GM23338 (cell line): ENCODE measurements around the gene SYVN1. TPM values are rescaled to one million over a fixed set of nuclear protein-coding genes. Genes with fewer than 3 reads are reported as not detected.

Experiments used
- ATAC-seq: fragments of 200-7000 bp; cut with Tn5 transposase; 3 replicates; pipeline ENCODE4 v1.9.1; 2020
- DNase-seq: peaks from one replicate; pipeline ENCODE4 v3.0.0-alpha.2; 2015; ENCODE audit warnings: low spot score
- H2AFZ ChIP-seq: fragments of 200-600 bp; sonication (generic); 2 replicates; pipeline ENCODE4 v1.8.0; 2016; ENCODE audit warnings: antibody characterized with exemption, mild to moderate bottlenecking, moderate library complexity
- H3F3A ChIP-seq: fragments of 200-600 bp; sonication (generic); replicated peaks from 2 replicates; pipeline ENCODE4 v1.8.0; 2017; ENCODE audit warnings: antibody characterized with exemption, mixed run types, low read depth
- H3K27ac ChIP-seq: fragments of 200-600 bp; sonication (generic); 2 replicates; pipeline ENCODE4 v1.6.1; 2016; ENCODE audit warnings: low read depth
- H3K27me3 ChIP-seq: fragments of 200-600 bp; sonication (generic); 2 replicates; pipeline ENCODE4 v1.8.0; 2016; ENCODE audit warnings: mild to moderate bottlenecking, mixed run types, moderate library complexity; ENCODE audit not compliant: insufficient read depth
- H3K36me3 ChIP-seq: fragments of 200-600 bp; sonication (generic); 2 replicates; pipeline ENCODE4 v1.8.0; 2016; ENCODE audit warnings: mild to moderate bottlenecking; ENCODE audit not compliant: insufficient read depth
- H3K4me1 ChIP-seq: fragments of 200-600 bp; sonication (generic); 2 replicates; pipeline ENCODE4 v1.8.0; 2016; ENCODE audit warnings: mild to moderate bottlenecking, moderate library complexity; ENCODE audit not compliant: insufficient read depth
- H3K4me2 ChIP-seq: fragments of 200-600 bp; sonication (generic); 2 replicates; pipeline ENCODE4 v1.7.1; 2017; ENCODE audit warnings: mixed run types
- H3K4me3 ChIP-seq: fragments of 200-600 bp; sonication (generic); 2 replicates; pipeline ENCODE4 v1.6.1; 2016; ENCODE audit warnings: mixed run types
- H3K79me2 ChIP-seq: fragments of 200-600 bp; sonication (generic); replicated peaks from 2 replicates; pipeline ENCODE4 v1.8.0; 2017; ENCODE audit warnings: mild to moderate bottlenecking; ENCODE audit not compliant: insufficient read depth
- H3K9me2 ChIP-seq: fragments of 200-600 bp; sonication (generic); 2 replicates; pipeline ENCODE4 v1.8.0; 2017; ENCODE audit not compliant: insufficient read depth
- H4K20me1 ChIP-seq: fragments of 200-600 bp; sonication (generic); replicated peaks from 2 replicates; pipeline ENCODE4 v1.8.0; 2017; ENCODE audit warnings: mild to moderate bottlenecking; ENCODE audit not compliant: insufficient read depth
- H3K27ac Mint-ChIP-seq: 2 replicates; pipeline ENCODE4 v1.8.0; 2020; ENCODE audit warnings: inconsistent platforms, mild to moderate bottlenecking, moderate library complexity, mixed read lengths
- H3K27me3 Mint-ChIP-seq: 3 replicates; pipeline ENCODE4 v1.8.0; 2022; ENCODE audit warnings: low read depth, mild to moderate bottlenecking, moderate library complexity, mixed read lengths, inconsistent platforms; ENCODE audit not compliant: insufficient read depth, poor library complexity
- H3K36me3 Mint-ChIP-seq: 3 replicates; pipeline ENCODE4 v1.8.0; 2021; ENCODE audit warnings: low read depth, mild to moderate bottlenecking, inconsistent platforms, moderate library complexity, mixed read lengths
- H3K4me1 Mint-ChIP-seq: 3 replicates; pipeline ENCODE4 v1.8.0; 2020; ENCODE audit warnings: mild to moderate bottlenecking, inconsistent platforms, mixed read lengths
- H3K4me3 Mint-ChIP-seq: 3 replicates; pipeline ENCODE4 v1.8.0; 2021; ENCODE audit warnings: moderate library complexity, mild to moderate bottlenecking, inconsistent platforms, mixed read lengths
- H3K9me3 Mint-ChIP-seq: 3 replicates; pipeline ENCODE4 v1.8.0; 2020; ENCODE audit warnings: moderate library complexity, mild to moderate bottlenecking, inconsistent platforms, mixed read lengths
- CREB1 ChIP-seq: fragments of 250-450 bp; sonication (Bioruptor Pico); IDR thresholded peaks from 2 replicates; pipeline ENCODE4 v1.5.0; 2020; ENCODE audit warnings: low read depth, mild to moderate bottlenecking, moderate library complexity
- CTCF ChIP-seq, 2 experiments: fragments of 200-600 bp in 1 of 2; sonication (generic) in 1 of 2; conservative IDR thresholded peaks; 2 replicates each; pipeline versions ENCODE4 v1.5.1 to v1.6.1; 2016 to 2017; ENCODE audit warnings: antibody characterized with exemption in 2 of 2, low read depth in 2 of 2, mild to moderate bottlenecking in 2 of 2, moderate library complexity in 1 of 2
- ETS1 ChIP-seq: IDR thresholded peaks from 2 replicates; pipeline ENCODE4 v1.6.1; 2016; ENCODE audit warnings: antibody characterized with exemption
- EZH2phosphoT487 ChIP-seq: fragments of 200-600 bp; sonication (generic); IDR thresholded peaks from one replicate; pipeline ENCODE4 v1.8.1; 2018; ENCODE audit warnings: antibody characterized with exemption; ENCODE audit not compliant: unreplicated experiment
- JUNB ChIP-seq: IDR thresholded peaks from one replicate; pipeline ENCODE4 v1.6.1; 2016; ENCODE audit warnings: antibody characterized with exemption; ENCODE audit not compliant: unreplicated experiment
- REST ChIP-seq: IDR thresholded peaks from one replicate; pipeline ENCODE4 v1.6.1; 2018; ENCODE audit warnings: antibody characterized with exemption; ENCODE audit not compliant: unreplicated experiment
- STAT1 ChIP-seq: IDR thresholded peaks from one replicate; pipeline ENCODE4 v1.6.1; 2016; ENCODE audit warnings: antibody characterized with exemption; ENCODE audit not compliant: unreplicated experiment
- ZNF114 ChIP-seq: fragments of 250-450 bp; sonication (Bioruptor Pico); IDR thresholded peaks from 2 replicates; pipeline ENCODE4 v1.5.0; 2020; ENCODE audit warnings: mild to moderate bottlenecking, moderate library complexity
- polyA plus RNA-seq: library from polyadenylated mRNA; unstranded; fragments of >200 nt; fragmentation: Nextera tagmentation; extraction: Ambion mirVana; gene quantifications from 2 replicates; pipeline ENCODE4 v1.2.1, GENCODE V29; 2016
- total RNA-seq: library from RNA; depleted of rRNA; stranded (reverse); fragments of >200 nt; shearing (Covaris generic); gene quantifications from 2 replicates; pipeline ENCODE4 v1.2.3, GENCODE V29; 2014

The SYVN1 gene
- total and polyA plus RNA-seq, 2 experiments from 2014 or later, result 13.8 to 28.7 TPM

GRCh38 chr11:65087827-65088226, 46.5 kb downstream of the SYVN1 start (continued):
- no peak for TF ChIP-seq ETS1

GRCh38 chr11:65087216-65087615, 47.1 kb downstream of the SYVN1 start:
- H3K4me3 Mint-ChIP-seq, result no peak overlapping the region

GRCh38 chr11:65086809-65087208, 47.5 kb downstream of the SYVN1 start:
- H3K36me3 ChIP-seq, result no peaks in the 10 kb centered on the region
- peaks cover 16% of the 10 kb centered on the region for H3K4me1 Mint-ChIP-seq
- H3K36me3 Mint-ChIP-seq, result peaks cover 16% of the 10 kb centered on the region
- no peaks in the 10 kb centered on the region for H3K27me3 ChIP-seq
- peaks cover 8% of the 10 kb centered on the region for H3K27me3 Mint-ChIP-seq
- no peak overlapping the region for H2AFZ ChIP-seq
- 0 out of 2 replicates have a peak, but pooled peaks cover 8% of the 10 kb centered on the region for H3F3A ChIP-seq
- H3K9me3 Mint-ChIP-seq, result no peaks in the 10 kb centered on the region
- no peak overlapping the region for H3K4me3 ChIP-seq
- H3K9me2 ChIP-seq, result no peaks in the 10 kb centered on the region
- ATAC-seq, result no peak
- no peak overlapping the region for H3K27ac ChIP-seq
- no peak overlapping the region for H3K27ac Mint-ChIP-seq
- H4K20me1 ChIP-seq, result peaks cover 10% of the 10 kb centered on the region; the same call in 1 of the 2 replicates
- peaks cover 8% of the 10 kb centered on the region; the same call in 1 of the 2 replicates for H3K4me1 ChIP-seq
- H3K4me3 Mint-ChIP-seq, result no peak overlapping the region
- H3K79me2 ChIP-seq, result peaks cover 26% of the 10 kb centered on the region
- no peak for DNase-seq
- H3K4me2 ChIP-seq, result no peak overlapping the region
- no peak for TF ChIP-seq CTCF (conservative IDR thresholded peaks at IDR 0.05; ENCODE audit: low read depth in 2 of 2)
- no peak for TF ChIP-seq REST
- no peak for TF ChIP-seq ZNF114 (CRISPR knock-in tag)
- TF ChIP-seq EZH2phosphoT487, result no peak

More at GRCh38 chr11:65087216-65087615, 47.1 kb downstream of the SYVN1 start:
- Histone ChIP-seq H3F3A (0 out of 2 replicates have a peak, but pooled peaks cover 4% of the 10 kb centered on the region), H3K4me1 (peaks cover 8% of the 10 kb centered on the region; the same call in 1 of the 2 replicates), H3K36me3 (no peaks in the 10 kb centered on the region), H3K4me3 (no peak overlapping the region), H3K79me2 (peaks cover 22% of the 10 kb centered on the region), H3K9me2 (no peaks in the 10 kb centered on the region), H3K4me2 (no peak overlapping the region), H3K27ac (no peak overlapping the region), H3K27me3 (no peaks in the 10 kb centered on the region), H2AFZ (no peak overlapping the region), H4K20me1 (peaks cover 10% of the 10 kb centered on the region; the same call in 1 of the 2 replicates)
- peaks cover 13% of the 10 kb centered on the region for H3K4me1 Mint-ChIP-seq
- no peaks in the 10 kb centered on the region for H3K9me3 Mint-ChIP-seq
- TF ChIP-seq CREB1 (CRISPR knock-in tag), result no peak
- no peak for TF ChIP-seq STAT1
- no peak for TF ChIP-seq REST
- TF ChIP-seq JUNB, result no peak
- ATAC-seq (no peak), DNase-seq (no peak)
- H3K27me3 Mint-ChIP-seq, result peaks cover 8% of the 10 kb centered on the region
- H3K36me3 Mint-ChIP-seq, result peaks cover 12% of the 10 kb centered on the region
- H3K27ac Mint-ChIP-seq, result no peak overlapping the region
